ENCODE results near the gene ELP4.

The ELP4 gene

GRCh38 chr11:31509429-31510345 is at the start of gene ELP4, which contains the start of gene IMMP1L:
TSS of gene ELP4 (plus strand) at chr11:31509767. CDS start at chr11:31509785, 18 bp downstream.
TSS of gene IMMP1L (minus strand) at chr11:31509622. CDS start at chr11:31463276, 46,346 bp downstream.
- peak within 1 kb of the TSS; percentile 81 for H3K9ac ChIP-seq (ENCODE audit: low read length)
- no peaks in the 10 kb centered on the region for H3K36me3 ChIP-seq (ENCODE audit: insufficient read depth, low read length)
- H3K4me1 ChIP-seq (ENCODE audit: insufficient read depth, low read length), result peaks cover 13% of the 10 kb centered on the region
- H3K4me3 ChIP-seq (ENCODE audit: low read depth in 1 of 2, low read length in 2 of 2), result peak within 1 kb of the TSS; percentile 77 to 93
- no peaks in the 10 kb centered on the region for H3K27me3 ChIP-seq (ENCODE audit: control insufficient read depth in 1 of 2, insufficient read depth in 2 of 2, low read length in 2 of 2)
- H3K27ac ChIP-seq (ENCODE audit: low read depth, low read length), result peak within 1 kb of the TSS; percentile 71
- no peaks in the 10 kb centered on the region for H3K9me3 ChIP-seq (ENCODE audit: low read length)

- Histone ChIP-seq H3K4me1 (ENCODE audit: insufficient read depth, low read length) (no peaks in the 10 kb centered on the region), H3K27ac (ENCODE audit: low read depth, low read length) (no peak overlapping the region), H3K4me3 (ENCODE audit: low read depth in 1 of 2, low read length in 2 of 2) (no peak overlapping the region), H3K36me3 (ENCODE audit: insufficient read depth, low read length) (no peaks in the 10 kb centered on the region), H3K9me3 (ENCODE audit: low read length) (no peaks in the 10 kb centered on the region), H3K9ac (ENCODE audit: low read length) (no peak overlapping the region), H3K27me3 (ENCODE audit: control insufficient read depth in 1 of 2, insufficient read depth in 2 of 2, low read length in 2 of 2) (no peaks in the 10 kb centered on the region)
Observed at GRCh38 chr11:31464436-31464835, 45.1 kb upstream of the ELP4 start.

DNA sequence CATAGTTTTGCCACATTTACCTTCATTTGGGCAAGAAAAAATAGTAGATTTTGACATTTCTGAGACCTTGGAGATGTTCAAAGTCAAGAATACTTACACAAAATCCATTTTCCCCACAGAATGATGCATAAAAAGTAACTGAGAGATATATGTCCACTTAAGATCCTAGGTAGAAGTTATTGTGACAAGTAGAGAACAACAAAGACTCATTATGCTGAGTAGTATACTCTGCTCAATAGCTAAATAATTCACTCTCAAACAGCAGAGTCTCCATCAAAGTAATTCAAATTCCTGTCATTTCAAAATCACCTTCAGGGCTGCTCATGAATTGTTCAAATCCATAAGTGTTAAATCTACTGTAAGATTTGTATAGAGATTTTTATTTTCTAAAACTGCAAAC is 35.5 kb upstream of the ELP4 start:
- H3K27ac ChIP-seq (ENCODE audit: low read depth, low read length), result no peak overlapping the region
- H3K36me3 ChIP-seq (ENCODE audit: insufficient read depth, low read length), result no peaks in the 10 kb centered on the region
- H3K4me3 ChIP-seq (ENCODE audit: low read depth in 1 of 2, low read length in 2 of 2), result no peak overlapping the region
- H3K4me1 ChIP-seq (ENCODE audit: insufficient read depth, low read length), result no peaks in the 10 kb centered on the region
- no peaks in the 10 kb centered on the region for H3K9me3 ChIP-seq (ENCODE audit: low read length)
- no peak overlapping the region for H3K9ac ChIP-seq (ENCODE audit: low read length)
- no peaks in the 10 kb centered on the region for H3K27me3 ChIP-seq (ENCODE audit: control insufficient read depth in 1 of 2, insufficient read depth in 2 of 2, low read length in 2 of 2)

- no peak overlapping the region for H3K9ac ChIP-seq (ENCODE audit: low read length)
- H3K36me3 ChIP-seq (ENCODE audit: insufficient read depth, low read length), result no peaks in the 10 kb centered on the region
- H3K27ac ChIP-seq (ENCODE audit: low read depth, low read length), result no peak overlapping the region
- H3K9me3 ChIP-seq (ENCODE audit: low read length), result no peaks in the 10 kb centered on the region
- H3K4me3 ChIP-seq (ENCODE audit: low read depth in 1 of 2, low read length in 2 of 2), result no peak overlapping the region
- no peaks in the 10 kb centered on the region for H3K4me1 ChIP-seq (ENCODE audit: insufficient read depth, low read length)
- no peaks in the 10 kb centered on the region for H3K27me3 ChIP-seq (ENCODE audit: control insufficient read depth in 1 of 2, insufficient read depth in 2 of 2, low read length in 2 of 2)
Observed at GRCh38 chr11:31477528-31478222, 31.9 kb upstream of the ELP4 start.

GRCh38 chr11:31478223-31478590 is 31.4 kb upstream of the ELP4 start:
- no peak overlapping the region for H3K9ac ChIP-seq (ENCODE audit: low read length)
- H3K9me3 ChIP-seq (ENCODE audit: low read length), result no peaks in the 10 kb centered on the region
- no peaks in the 10 kb centered on the region for H3K4me1 ChIP-seq (ENCODE audit: insufficient read depth, low read length)
- no peak overlapping the region for H3K4me3 ChIP-seq (ENCODE audit: low read depth in 1 of 2, low read length in 2 of 2)
- no peaks in the 10 kb centered on the region for H3K27me3 ChIP-seq (ENCODE audit: control insufficient read depth in 1 of 2, insufficient read depth in 2 of 2, low read length in 2 of 2)
- H3K36me3 ChIP-seq (ENCODE audit: insufficient read depth, low read length), result no peaks in the 10 kb centered on the region
- H3K27ac ChIP-seq (ENCODE audit: low read depth, low read length), result no peak overlapping the region

DNA sequence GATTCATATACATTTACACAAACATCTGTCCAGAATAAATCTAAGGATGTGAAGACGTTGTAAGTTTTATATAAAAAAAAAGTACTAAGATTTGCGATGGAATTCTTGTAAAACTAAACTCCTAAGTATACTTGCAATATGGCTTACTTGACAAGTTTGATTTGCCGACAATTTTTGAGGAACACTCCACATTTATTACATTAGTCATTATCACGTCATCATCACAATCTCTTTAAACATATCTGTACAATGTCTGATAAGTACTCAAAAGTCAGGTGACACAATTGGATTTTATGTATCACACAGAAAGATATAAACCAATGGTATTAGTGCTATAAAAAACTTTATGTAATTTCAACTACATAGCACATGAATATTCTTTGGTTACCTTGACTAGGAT is 30.5 kb upstream of the ELP4 start:
- H3K9ac ChIP-seq (ENCODE audit: low read length), result no peak overlapping the region
- no peak overlapping the region for H3K4me3 ChIP-seq (ENCODE audit: low read depth in 1 of 2, low read length in 2 of 2)
- no peaks in the 10 kb centered on the region for H3K9me3 ChIP-seq (ENCODE audit: low read length)
- H3K4me1 ChIP-seq (ENCODE audit: insufficient read depth, low read length), result no peaks in the 10 kb centered on the region
- H3K27me3 ChIP-seq (ENCODE audit: control insufficient read depth in 1 of 2, insufficient read depth in 2 of 2, low read length in 2 of 2), result no peaks in the 10 kb centered on the region
- no peak overlapping the region for H3K27ac ChIP-seq (ENCODE audit: low read depth, low read length)
- no peaks in the 10 kb centered on the region for H3K36me3 ChIP-seq (ENCODE audit: insufficient read depth, low read length)

DNA sequence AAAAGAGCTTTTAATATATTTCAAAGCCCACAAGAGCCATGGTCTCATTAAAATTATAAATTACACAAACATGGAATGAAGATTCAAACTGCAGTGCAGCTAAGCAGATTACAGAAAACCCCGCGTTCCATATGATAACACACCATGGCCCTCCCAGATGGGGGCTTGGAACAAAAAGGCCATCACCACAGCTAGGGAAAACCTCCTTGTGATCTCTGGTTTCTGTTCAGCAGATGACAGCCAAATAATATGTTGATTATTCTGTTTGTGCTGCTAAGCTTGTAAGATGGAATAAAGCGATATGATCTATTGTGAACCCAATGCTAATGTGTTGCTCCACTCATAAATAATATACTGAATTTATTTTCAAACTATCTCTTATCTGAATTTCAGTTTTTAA is 28.6 kb upstream of the ELP4 start:
- no peak overlapping the region for H3K4me3 ChIP-seq (ENCODE audit: low read depth in 1 of 2, low read length in 2 of 2)
- no peaks in the 10 kb centered on the region for H3K27me3 ChIP-seq (ENCODE audit: control insufficient read depth in 1 of 2, insufficient read depth in 2 of 2, low read length in 2 of 2)
- H3K9ac ChIP-seq (ENCODE audit: low read length), result no peak overlapping the region
- no peaks in the 10 kb centered on the region for H3K4me1 ChIP-seq (ENCODE audit: insufficient read depth, low read length)
- no peaks in the 10 kb centered on the region for H3K9me3 ChIP-seq (ENCODE audit: low read length)
- no peak overlapping the region for H3K27ac ChIP-seq (ENCODE audit: low read depth, low read length)
- H3K36me3 ChIP-seq (ENCODE audit: insufficient read depth, low read length), result no peaks in the 10 kb centered on the region

GRCh38 chr11:31484497-31484896 is 25.1 kb upstream of the ELP4 start:
- Histone ChIP-seq H3K4me3 (ENCODE audit: low read depth in 1 of 2, low read length in 2 of 2) (no peak overlapping the region), H3K9ac (ENCODE audit: low read length) (no peak overlapping the region)

DNA sequence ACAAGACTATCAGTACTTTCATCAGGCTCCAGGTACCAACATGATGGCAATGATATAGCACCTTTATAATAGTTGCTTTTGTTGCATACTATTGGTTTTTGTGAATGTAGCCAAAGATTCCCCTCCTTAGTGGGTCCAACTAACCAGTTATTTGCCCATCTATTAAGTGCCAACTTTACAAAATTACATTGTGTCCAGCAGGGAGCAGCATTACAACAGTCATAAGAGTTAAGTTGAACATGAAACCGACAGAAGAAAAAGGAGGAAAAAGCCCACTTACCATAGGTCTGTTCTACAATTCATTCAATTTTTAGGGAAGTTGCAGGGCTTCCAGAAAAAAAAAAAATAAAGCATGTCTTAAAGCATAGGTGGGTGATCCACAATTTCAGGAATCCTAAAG is 21.7 kb upstream of the ELP4 start:
- H3K4me3 ChIP-seq (ENCODE audit: low read depth in 1 of 2, low read length in 2 of 2), result no peak overlapping the region
- H3K9me3 ChIP-seq (ENCODE audit: low read length), result no peaks in the 10 kb centered on the region
- no peaks in the 10 kb centered on the region for H3K36me3 ChIP-seq (ENCODE audit: insufficient read depth, low read length)
- no peaks in the 10 kb centered on the region for H3K4me1 ChIP-seq (ENCODE audit: insufficient read depth, low read length)
- no peak overlapping the region for H3K9ac ChIP-seq (ENCODE audit: low read length)
- H3K27me3 ChIP-seq (ENCODE audit: control insufficient read depth in 1 of 2, insufficient read depth in 2 of 2, low read length in 2 of 2), result no peaks in the 10 kb centered on the region
- no peak overlapping the region for H3K27ac ChIP-seq (ENCODE audit: low read depth, low read length)

More at GRCh38 chr11:31484497-31484896, 25.1 kb upstream of the ELP4 start:
- no peaks in the 10 kb centered on the region for H3K9me3 ChIP-seq (ENCODE audit: low read length)
- no peaks in the 10 kb centered on the region for H3K36me3 ChIP-seq (ENCODE audit: insufficient read depth, low read length)
- no peaks in the 10 kb centered on the region for H3K27me3 ChIP-seq (ENCODE audit: control insufficient read depth in 1 of 2, insufficient read depth in 2 of 2, low read length in 2 of 2)
- no peaks in the 10 kb centered on the region for H3K4me1 ChIP-seq (ENCODE audit: insufficient read depth, low read length)
- no peak overlapping the region for H3K27ac ChIP-seq (ENCODE audit: low read depth, low read length)

DNA sequence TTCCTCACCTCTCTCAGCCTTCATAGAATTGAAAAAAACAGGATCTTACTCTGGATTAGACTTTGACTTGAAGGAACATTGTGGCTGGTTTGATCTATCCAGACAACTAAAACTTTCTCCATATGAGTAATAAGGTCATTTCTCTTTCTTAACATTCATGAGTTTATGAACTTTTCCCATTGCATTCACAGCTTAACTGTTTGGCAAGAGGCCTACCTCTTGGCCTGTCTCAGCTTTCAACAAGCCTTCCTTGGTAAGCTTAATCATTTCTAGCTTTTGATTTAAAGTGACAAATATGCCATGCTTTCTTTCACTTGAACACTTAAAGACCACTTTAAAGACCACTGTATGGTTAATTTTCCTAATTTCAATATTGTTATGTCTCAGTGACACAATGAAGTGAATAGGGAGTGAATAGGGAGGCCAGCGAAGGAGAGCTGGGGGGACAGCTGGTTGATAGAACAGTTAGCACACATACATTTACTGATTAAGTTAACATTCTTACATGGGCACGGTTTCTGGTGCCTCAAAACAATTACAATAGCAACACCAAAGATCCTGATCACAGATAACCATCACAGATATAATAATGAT is 17.1 kb upstream of the ELP4 start:
- Histone ChIP-seq H3K4me3 (ENCODE audit: low read depth in 1 of 2, low read length in 2 of 2) (no peak overlapping the region), H3K27ac (ENCODE audit: low read depth, low read length) (no peak overlapping the region), H3K9ac (ENCODE audit: low read length) (no peak overlapping the region), H3K27me3 (ENCODE audit: control insufficient read depth in 1 of 2, insufficient read depth in 2 of 2, low read length in 2 of 2) (no peaks in the 10 kb centered on the region), H3K4me1 (ENCODE audit: insufficient read depth, low read length) (no peaks in the 10 kb centered on the region), H3K36me3 (ENCODE audit: insufficient read depth, low read length) (no peaks in the 10 kb centered on the region), H3K9me3 (ENCODE audit: low read length) (no peaks in the 10 kb centered on the region)

GRCh38 chr11:31493235-31493634 is 16.3 kb upstream of the ELP4 start:
- Histone ChIP-seq H3K27ac (ENCODE audit: low read depth, low read length) (no peak overlapping the region), H3K9me3 (ENCODE audit: low read length) (no peaks in the 10 kb centered on the region), H3K4me3 (ENCODE audit: low read depth in 1 of 2, low read length in 2 of 2) (no peak overlapping the region), H3K9ac (ENCODE audit: low read length) (no peak overlapping the region), H3K27me3 (ENCODE audit: control insufficient read depth in 1 of 2, insufficient read depth in 2 of 2, low read length in 2 of 2) (no peaks in the 10 kb centered on the region), H3K36me3 (ENCODE audit: insufficient read depth, low read length) (no peaks in the 10 kb centered on the region), H3K4me1 (ENCODE audit: insufficient read depth, low read length) (no peaks in the 10 kb centered on the region)
